ENCODE measurements around the gene PPP2R3A.

Gene PPP2R3A

DNA sequence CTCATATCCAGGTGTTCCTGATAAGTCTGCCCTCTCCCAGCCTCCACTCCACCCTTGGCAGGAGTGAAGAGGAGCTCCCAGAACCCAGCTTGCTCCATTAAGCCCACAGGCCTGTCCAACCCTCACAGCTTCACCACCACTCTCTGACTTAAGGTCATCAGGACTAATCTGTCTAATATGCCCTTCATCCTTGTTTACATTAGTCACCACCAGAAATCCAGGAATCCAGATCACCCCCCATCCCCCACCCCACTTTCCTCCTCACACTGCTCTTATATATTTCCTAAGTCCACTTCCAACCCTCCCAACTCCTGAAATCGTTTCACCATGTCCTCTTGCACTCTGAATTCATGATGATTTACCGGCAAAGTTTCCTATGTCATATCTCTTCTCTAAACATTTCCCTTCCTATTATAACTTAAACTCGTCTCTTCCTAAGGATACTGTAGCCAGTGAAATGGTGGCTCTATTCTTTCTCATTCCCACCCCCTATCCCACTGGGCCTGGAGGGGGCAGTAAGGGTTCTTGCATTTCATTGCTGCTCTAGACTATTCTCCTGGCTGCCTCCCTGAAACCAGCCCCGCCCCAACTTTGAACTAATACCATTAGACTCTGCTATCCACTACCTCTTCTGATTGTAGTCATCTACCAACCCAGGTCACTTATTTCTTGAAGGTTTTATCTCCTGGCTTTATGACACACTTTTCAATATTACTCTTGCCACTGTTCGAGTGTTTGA, 43.4 kb downstream of the PPP2R3A start:
- H3K4me3 ChIP-seq (ENCODE audit: control insufficient read depth, low read depth, low read length), result no peak overlapping the region
- peak; percentile 33 for DNase-seq (ENCODE audit: low read depth)
- TF ChIP-seq CTCF (conservative IDR thresholded peaks at IDR 0.05; ENCODE audit: control insufficient read depth, insufficient read depth, low read depth, low read length), result no peak

GRCh38 chr3:136018876-136019275, 53.3 kb downstream of the PPP2R3A start:
- no peak for TF ChIP-seq CTCF (conservative IDR thresholded peaks at IDR 0.05; ENCODE audit: control insufficient read depth, insufficient read depth, low read depth, low read length)
- H3K4me3 ChIP-seq (ENCODE audit: control insufficient read depth, low read depth, low read length), result no peak overlapping the region
- DNase-seq (ENCODE audit: low read depth), result peak; percentile 58

DNA sequence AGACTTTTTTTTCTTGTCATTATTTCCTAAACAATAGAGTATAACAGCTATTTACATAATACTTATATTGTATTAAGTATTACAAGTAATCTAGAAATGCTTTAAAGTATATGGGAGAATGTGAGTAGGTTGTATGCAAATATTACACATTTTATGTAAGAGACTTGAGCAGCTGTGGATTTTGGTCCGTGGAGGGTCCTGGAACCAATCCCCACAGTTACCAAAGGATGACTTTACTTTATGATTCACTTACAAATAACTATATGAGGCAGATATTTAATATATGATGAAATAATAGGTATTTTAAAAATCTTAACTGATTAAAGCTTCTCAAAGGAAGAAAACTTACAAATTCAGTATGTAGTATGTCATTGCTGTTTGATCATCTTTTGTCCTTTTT, 56.3 kb downstream of the PPP2R3A start:
- no peak overlapping the region for H3K4me3 ChIP-seq (ENCODE audit: control insufficient read depth, low read depth, low read length)
- TF ChIP-seq CTCF (conservative IDR thresholded peaks at IDR 0.05; ENCODE audit: control insufficient read depth, insufficient read depth, low read depth, low read length), result no peak
- DNase-seq (ENCODE audit: low read depth), result peak; percentile 62

DNA sequence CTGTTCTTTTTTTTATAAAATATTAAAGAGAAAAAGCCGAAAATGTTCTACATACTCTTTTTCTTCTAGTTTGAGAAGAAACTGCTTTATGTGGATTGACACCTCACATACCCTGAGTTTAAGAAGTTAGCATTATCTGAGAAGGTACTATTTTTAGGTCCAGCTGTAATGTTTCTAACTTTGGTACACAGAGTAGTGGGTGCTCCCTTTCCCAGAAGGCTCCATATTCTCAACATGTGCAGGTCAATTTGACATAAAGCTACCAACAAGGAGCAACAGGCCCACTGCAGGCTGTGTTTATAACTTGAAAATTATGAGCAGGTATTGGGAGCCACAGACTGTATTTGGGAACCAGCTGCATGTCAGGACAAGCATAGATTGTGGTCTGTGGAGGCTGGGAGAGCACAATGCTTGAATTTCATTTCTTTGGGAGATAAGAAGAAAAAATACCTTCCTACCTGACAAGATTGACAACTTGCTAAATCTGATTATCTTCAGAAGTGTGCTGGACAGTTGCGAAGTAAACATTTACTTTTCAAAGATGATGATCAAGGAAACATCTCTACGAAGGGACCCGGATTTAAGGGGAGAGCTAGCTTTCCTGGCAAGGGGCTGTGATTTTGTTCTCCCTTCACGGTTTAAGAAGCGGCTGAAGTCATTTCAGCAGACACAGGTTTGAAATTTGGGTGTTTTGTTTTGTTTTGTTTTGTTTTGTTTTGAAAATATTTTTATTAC, 57.2 kb downstream of the PPP2R3A start:
- TF ChIP-seq CTCF (conservative IDR thresholded peaks at IDR 0.05; ENCODE audit: control insufficient read depth, insufficient read depth, low read depth, low read length), result no peak
- DNase-seq (ENCODE audit: low read depth), result no peak
- no peak overlapping the region for H3K4me3 ChIP-seq (ENCODE audit: control insufficient read depth, low read depth, low read length)

- H3K4me3 ChIP-seq (ENCODE audit: control insufficient read depth, low read depth, low read length), result no peak overlapping the region
- no peak for TF ChIP-seq CTCF (conservative IDR thresholded peaks at IDR 0.05; ENCODE audit: control insufficient read depth, insufficient read depth, low read depth, low read length)
Observed at GRCh38 chr3:136023264-136023978, 57.9 kb downstream of the PPP2R3A start.

GRCh38 chr3:136036306-136036705, 70.8 kb downstream of the PPP2R3A start:
- no peak for DNase-seq (ENCODE audit: low read depth)
- no peak overlapping the region for H3K4me3 ChIP-seq (ENCODE audit: control insufficient read depth, low read depth, low read length)
- no peak for TF ChIP-seq CTCF (conservative IDR thresholded peaks at IDR 0.05; ENCODE audit: control insufficient read depth, insufficient read depth, low read depth, low read length)

More at GRCh38 chr3:136023264-136023978, 57.9 kb downstream of the PPP2R3A start:
- no peak for DNase-seq (ENCODE audit: low read depth)
